GM18870 (cell line): ENCODE measurements around the gene SPATA31D3.
"Not testable (repeated sequence)": the region's sequence is repeated elsewhere in the genome, so short reads cannot be mapped to it uniquely, and the experiment has no call there.

Experiments
- ATAC-seq: cut with Tn5 transposase; IDR thresholded peaks from one replicate; pipeline ENCODE4 v1.9.1; 2021; ENCODE audit warnings: moderate library complexity; ENCODE audit not compliant: unreplicated experiment

Gene SPATA31D3

DNA sequence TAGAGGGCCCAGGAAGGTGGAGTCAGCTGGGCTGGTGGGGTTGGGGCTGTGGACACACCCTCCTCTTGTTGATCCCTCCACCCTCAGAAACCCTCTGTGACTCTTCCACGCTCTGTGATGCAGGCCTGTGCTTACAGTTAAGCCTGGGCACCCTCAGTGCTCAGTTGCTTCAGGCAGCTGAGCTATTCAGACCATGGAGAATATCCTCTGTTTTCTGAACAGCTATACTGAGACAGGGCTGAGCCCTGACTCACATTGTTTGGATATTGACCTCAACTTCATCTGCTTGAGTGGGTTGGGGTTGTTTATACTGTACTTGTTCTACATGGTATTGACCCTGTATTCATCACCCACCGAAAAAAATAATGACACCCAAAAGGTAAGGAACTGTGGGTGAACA, at the start of gene SPATA31D3:
Gene SPATA31D3 (plus strand): TSS at position 108 of the 400 bp plus-strand sequence. CDS start 86 bp downstream, at position 194.
- not testable (repeated sequence) for ATAC-seq

DNA sequence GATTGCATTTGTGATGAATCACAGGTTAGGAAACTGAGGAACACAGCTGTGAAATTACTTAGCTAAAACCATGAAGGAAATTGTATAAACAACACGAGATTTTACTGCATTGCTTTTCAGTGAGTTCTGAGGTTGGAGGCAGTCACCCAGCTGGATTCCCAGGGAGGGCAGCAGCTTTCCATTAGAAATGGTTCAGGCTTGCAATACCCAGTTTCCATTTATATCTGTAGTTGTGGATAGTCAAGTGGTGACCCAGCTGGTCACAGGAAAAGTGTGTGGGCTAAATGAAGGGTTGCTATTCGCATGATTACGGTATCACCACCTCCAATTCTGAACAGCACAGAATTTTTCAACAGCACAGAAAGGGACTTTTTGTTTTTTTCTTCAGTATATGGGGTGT, 49.4 kb upstream of the SPATA31D3 start:
- no peak for ATAC-seq

DNA sequence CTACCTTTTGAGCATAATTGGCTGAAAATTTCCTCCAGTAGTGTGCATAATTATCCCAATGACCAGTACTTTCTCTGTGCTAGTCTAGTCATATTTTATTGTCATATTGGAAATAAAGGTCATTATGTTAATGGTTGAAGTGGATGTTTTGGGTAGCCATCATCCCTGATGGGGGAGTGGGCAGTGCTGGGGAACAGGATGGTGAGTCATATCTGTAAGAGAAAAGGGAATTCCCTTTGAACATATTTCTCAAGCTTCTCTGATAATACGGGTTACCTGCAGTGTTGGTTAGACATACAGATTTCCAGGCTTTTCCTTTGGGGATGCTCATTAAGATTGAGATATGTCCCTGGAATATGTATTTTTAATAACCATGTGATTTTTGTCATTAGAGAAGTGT, 48.4 kb upstream of the SPATA31D3 start:
- ATAC-seq = no peak

DNA sequence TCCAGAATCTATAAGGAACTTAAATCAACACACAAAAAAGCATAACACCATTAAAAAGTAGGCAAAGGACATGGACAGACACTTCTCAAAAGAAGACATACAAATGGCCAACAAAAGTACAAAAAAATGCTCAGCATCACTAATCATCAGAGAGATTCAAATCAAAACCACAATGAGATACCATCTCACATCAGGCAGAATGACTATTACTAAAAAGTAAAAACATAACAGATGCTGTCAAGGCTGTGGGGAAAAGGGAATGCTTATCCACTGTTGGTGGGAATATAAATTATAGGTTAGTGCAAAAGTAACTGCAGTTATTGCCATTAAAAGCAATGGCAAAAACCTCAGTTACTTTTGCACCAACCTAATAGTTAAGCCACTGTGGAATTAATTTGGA, 47.2 kb upstream of the SPATA31D3 start:
- no peak for ATAC-seq

DNA sequence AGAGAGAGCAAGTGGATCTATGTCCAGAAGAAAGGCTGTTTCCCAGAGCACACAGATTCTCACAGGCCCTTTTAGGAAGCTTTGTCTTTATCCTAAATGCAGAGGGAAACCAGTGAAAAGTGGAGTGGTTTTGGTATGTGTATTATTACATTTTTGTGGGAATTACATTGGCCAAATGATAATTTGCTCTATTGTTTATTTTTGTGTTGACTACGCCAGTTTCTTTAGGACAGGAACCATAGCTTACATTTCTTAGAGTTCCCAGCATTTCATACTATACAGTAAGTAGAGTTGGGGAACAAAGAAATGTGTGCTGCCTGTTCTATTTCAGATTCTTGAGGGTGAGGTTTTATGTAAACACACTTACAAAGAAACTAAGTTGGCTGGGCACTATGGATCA, 44.4 kb upstream of the SPATA31D3 start:
- no peak for ATAC-seq

DNA sequence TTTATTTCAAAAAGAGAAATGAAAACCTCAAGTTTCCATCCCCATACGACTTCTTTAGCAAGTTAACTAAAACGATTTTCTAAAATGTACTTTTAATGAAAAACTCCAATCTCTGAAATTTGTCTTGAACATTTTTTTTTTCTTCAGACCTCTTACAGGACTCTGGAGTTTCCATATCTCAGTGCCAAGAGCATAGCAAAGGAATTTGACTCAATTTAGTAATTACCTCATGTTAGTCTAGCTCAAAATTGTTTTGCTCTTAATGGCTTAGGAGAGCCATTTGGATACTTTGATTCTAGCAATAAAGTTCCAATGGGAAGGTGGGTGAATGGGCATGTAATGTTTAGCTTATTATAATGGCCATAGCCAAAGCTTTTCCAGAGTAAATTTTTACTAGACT, 41.1 kb upstream of the SPATA31D3 start:
- no peak for ATAC-seq

DNA sequence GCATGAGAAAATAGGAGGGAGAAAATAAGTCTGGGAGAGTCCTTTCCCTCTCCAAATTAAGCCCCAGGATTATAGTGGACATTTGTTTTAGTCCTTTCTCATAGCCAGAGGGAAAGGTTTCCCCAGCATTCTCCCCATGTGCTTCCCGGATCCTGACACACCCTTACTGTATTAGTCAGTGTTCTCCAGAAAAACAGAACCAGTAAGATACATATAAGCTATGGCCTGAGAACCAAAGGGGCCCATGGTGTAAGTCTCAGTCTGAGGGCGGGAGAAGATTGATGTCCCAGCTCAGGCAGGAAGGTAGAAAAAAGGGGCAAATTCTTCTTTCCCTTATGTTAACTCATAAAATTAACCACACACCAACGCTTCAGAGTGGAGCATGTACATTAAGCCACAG, 40.7 kb upstream of the SPATA31D3 start:
- no peak for ATAC-seq

DNA sequence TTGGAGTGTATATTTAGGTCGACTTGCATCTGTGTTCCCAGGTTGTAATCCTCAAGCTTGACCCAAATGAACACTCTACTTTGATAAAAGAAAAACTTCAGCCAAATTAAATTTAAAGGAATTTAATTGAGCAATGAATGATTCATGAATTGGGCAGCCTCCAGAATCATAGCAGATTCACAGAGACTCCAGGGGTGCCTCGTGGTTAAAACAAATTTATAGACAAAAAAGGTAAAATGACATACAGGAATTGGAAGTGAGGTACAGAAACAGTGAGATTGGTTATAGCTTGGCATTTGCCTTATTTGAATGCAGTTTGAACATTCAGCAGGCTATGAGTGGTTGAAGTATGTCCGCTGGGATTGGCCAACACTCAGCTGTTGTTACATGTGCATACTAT, 36.6 kb upstream of the SPATA31D3 start:
- no peak for ATAC-seq

DNA sequence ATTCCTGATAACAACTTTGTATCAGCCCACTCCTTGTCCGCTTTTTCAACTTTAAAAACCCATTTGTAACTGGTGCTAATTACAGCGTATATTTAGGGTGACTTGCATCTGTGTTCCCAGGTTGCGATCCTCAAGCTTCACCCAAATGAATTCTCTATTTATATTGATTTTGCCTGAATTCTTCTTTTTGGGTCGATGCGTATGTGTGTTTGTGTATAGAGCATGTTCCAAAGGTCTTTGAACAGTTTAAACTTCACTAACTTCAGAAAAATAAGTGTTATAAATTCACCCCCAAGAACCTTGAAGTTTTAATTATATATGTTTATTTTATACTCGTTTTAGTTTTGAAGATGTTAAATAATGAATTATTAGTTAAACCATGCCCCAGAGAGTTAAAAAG, 31.2 kb upstream of the SPATA31D3 start:
- ATAC-seq = no peak

DNA sequence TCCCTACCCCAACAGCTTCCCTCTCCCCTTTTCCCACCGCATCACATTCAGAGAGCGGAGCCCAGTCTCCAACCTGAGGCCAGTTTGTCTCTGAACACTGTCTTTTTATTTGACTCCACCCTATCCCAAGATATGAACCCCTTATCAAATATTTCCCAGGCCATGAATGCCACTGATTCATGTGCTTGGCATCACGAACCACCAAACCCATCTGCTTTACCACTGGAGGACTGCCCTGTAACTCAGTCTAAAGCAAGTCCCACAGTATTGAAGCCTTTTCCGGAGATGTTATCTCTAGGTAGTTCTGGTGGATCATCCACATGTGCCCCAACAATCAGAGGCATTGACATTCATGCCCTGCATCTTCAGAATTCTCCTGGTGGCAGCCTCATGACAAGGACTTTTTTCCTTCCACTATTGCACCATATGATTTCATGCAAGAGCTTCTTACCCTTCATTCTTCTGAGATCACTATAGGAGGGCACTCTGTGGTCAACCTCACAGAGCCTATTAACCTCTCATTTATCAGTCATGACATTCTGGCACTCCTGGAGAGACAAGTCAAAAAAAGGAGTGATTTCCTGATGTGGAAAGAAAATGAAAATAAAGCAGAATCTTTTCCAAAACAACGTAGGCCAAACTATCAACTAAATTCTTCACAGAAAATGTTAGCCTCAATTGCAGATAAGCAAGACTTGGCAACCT, 27.3 kb upstream of the SPATA31D3 start:
- no peak for ATAC-seq

DNA sequence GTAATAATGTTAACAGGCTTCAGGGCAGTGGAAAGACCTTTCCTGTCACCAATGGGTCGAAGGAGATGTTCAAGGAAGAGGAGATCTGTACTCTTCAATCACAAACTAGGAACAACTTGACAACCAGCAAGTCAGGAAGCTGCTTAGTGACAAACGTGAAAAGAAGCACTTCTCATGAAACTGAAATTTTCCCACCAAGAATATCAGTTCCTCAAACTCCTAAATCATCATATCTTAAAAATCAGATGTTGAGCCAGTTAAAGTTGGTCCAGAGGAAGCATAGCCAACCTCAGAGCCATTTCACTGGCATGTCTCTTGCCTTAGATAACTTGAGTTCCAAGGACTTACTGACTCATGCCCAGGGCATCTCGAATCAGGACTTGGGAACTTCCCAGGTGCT, 24.8 kb upstream of the SPATA31D3 start:
- ATAC-seq = not testable (repeated sequence)

DNA sequence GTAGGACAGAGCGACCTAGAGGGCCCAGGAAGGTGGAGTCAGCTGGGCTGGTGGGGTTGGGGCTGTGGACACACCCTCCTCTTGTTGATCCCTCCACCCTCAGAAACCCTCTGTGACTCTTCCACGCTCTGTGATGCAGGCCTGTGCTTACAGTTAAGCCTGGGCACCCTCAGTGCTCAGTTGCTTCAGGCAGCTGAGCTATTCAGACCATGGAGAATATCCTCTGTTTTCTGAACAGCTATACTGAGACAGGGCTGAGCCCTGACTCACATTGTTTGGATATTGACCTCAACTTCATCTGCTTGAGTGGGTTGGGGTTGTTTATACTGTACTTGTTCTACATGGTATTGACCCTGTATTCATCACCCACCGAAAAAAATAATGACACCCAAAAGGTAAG, 15.0 kb upstream of the SPATA31D3 start, which contains the start of gene SPATA31D4:
Gene SPATA31D4 (plus strand): TSS at position 124 of the 400 bp plus-strand sequence. CDS start 86 bp downstream, at position 210.
- not testable (repeated sequence) for ATAC-seq

DNA sequence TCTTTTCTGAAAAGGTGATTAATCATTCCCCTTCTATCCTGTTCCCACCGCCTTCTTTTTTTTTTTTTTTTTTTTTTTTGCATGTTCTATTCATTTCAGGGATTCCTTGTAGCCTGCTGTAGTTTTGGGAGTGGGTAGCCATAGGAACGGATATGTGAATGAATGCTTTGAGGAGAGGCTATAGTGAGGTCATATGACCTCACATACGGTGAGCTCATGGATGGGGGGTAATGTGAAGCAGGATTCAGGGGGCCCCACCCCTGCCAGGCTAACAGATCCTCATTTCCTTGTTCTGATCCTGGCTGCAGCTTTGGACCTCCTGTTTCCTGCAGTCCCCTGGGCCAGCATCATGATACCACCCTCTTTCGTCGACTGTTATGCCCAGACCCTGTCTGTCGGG, 13.2 kb upstream of the SPATA31D3 start:
- ATAC-seq = not testable (repeated sequence)

DNA sequence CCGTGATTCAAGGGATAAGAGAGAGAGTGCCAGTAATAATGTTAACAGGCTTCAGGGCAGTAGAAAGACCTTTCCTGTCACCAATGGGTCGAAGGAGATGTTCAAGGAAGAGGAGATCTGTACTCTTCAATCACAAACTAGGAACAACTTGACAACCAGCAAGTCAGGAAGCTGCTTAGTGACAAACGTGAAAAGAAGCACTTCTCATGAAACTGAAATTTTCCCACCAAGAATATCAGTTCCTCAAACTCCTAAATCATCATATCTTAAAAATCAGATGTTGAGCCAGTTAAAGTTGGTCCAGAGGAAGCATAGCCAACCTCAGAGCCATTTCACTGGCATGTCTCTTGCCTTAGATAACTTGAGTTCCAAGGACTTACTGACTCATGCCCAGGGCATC, 9.8 kb upstream of the SPATA31D3 start:
- not testable (repeated sequence) for ATAC-seq

DNA sequence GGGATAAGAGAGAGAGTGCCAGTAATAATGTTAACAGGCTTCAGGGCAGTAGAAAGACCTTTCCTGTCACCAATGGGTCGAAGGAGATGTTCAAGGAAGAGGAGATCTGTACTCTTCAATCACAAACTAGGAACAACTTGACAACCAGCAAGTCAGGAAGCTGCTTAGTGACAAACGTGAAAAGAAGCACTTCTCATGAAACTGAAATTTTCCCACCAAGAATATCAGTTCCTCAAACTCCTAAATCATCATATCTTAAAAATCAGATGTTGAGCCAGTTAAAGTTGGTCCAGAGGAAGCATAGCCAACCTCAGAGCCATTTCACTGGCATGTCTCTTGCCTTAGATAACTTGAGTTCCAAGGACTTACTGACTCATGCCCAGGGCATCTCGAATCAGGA, 5.3 kb downstream of the SPATA31D3 start:
- ATAC-seq = not testable (repeated sequence)

DNA sequence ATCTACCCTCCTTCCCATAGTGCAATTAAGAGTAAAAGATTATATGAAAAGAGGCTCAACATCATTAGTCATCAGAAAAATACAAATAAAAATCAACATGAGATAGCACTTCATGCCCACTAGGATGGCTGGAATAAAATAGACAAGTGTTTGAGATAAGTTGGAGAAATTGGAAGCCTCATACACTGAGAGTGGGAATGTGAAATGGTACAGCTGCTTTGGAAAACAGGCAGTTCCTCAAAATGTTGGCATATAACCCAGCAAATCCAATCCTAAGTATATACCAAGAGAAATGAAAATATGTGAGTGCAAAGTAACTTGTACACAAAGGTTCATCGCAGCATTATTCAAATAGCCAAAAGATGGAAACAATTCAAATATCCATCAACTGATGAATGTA, 9.8 kb downstream of the SPATA31D3 start:
- no peak for ATAC-seq

DNA sequence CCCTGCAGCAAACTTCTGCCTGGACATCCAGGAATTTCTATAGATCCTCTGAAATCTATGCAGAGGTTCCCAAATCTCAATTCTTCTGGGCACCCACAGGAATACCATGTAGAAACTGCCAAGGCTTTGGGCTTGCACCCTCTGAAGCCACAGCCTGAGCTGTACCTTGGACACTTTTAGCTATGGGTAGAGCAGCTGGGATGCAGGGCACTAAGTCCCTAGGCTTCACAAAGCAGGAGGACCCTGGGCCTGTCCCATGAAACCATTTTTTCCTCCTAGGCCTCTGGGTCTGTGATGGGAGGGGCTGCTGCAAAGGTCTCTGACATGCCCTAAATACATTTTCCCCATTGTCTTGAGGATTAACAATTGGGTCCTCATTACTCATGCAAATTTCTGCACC, 12.3 kb downstream of the SPATA31D3 start:
- ATAC-seq = no peak

DNA sequence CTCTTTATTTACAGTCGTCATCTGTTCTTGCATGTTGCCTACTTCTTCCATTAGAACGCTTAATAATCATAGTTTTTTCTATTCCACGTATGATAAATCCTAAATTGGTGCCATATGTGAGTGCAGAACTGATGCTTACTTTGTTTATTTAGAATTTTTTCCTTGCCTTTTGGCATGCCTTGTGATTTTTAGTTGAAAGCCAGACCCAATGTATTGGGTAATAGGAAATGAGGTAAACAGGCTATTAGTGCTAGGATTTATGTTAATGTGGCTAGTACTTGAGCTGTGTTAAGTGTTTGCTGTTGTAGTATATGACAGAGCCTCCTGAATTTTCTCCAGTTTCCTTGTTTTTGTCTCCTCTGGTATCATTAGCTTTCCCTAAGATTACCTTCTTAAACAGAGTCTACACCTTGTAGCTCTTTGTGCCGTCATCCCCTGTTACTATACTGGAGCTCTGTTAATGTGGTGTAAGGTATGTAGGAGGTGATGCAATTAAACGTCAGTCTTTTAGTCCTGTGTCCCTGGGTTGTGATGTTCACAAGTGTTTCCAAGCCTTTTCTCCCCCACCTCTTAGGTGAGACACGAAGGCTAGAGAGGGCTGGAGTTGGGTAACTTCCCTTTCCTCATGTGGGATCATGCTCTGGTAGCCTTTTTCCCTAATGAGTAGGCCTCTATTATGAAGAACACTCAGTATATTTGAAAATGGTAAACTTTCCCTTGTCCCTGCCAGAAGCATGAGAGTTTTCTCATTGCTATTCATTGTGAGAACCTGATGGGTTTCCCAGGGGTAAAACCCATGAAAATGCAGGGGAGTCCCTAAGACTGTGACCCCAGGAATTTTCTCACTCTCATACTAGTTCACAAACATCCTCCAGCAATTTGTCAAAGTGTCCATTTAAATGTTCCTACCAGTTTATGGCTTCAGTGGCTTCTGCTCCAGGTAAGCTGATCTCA, 21.2 kb downstream of the SPATA31D3 start:
- ATAC-seq = no peak

DNA sequence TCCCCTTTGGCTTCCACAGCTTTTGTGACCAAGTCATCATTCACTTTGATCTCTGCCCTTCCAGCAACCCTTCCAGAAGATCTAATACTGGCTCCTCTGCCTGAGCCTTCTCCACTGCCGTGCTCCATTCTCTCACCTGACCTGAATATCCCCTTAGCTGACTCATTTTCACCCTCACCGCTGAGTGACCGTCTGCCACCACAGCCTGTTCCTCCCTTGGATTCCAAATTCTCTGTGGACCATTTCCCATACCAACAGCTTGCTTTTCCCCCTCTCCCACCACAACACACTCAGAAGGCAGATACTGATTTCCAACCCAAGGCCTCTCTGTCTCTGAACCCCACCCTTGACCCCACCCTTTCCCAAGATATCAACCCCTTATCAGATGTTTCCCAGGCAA, 24.7 kb downstream of the SPATA31D3 start:
- ATAC-seq = no peak

DNA sequence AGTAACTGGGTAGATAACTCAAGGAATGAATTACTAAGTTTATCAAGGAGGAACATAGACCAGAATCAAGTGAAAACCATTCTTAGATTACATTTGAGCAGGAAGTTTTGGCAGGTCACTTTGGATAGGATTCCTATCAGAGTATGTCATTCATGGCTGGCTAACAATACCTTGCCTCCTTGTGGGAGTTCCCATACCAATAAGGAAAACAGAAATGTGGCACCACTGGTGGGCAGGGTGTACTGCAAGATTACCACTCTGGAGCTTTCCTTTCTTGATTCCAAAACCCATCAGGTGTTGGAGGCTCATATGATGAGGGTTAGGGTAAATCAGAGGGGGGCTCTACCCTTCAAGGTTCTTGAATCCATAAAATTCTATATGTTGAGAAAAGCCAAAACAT, 26.7 kb downstream of the SPATA31D3 start:
- no peak for ATAC-seq

DNA sequence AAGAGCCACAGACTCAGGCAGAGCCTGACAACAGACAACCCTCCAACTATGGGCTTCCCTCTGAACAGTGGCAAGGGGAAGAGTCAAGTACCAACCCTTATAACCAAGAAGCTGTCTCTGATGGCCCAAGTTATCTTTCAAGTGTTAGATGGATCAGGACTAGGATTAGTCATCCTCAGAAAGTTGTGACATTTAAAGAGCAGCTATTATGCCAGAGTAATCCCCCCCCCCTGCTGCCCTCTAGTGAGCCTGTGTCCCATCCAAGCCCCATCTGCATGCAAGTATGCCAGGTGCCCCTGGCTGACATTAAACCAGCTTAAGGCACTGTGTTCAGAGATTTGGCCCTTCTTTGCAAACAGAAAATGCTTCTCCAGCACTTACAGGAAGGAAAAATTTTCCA, 28.4 kb downstream of the SPATA31D3 start:
- no peak for ATAC-seq

DNA sequence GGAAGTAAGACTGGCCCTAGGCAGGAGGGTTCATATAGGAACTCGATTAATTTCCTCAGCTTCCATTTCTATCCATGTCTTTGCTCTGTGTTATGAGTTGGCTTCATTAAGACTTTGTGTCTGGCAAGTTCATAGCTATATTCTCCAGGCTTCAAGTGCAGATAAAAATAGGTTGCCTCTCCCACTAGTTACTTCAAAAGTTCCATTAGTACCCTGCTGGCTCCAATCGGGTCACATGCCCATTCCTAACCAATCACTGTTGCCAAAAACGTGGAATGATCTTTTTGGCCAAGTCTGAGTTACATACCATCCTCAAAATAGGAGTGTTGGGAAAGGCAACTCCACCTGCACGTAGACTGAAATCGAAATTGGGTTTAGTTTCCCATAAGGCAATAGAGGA, 31.5 kb downstream of the SPATA31D3 start:
- ATAC-seq = no peak
